Measurements from ENCODE around the gene GNAS.

GNAS gene

DNA sequence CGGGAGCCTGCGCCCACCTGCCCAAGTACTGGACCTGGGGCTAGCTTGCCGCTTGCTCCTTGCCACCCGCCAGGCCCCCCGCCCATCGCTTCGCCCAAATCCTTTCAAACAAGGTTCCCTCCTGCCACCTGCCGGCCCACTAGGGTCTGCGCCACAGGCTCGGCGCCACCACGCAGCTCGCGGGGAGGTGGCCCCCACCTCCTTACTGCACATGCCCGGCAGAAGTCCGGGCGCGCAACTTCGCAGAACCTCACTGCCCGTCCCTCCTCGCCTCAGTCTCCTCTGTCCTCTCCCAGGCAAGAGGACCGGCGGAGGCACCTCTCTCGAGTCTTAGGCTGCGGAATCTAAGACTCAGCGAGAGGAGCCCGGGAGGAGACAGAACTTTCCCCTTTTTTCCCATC, 13.0 kb upstream of the GNAS start:
- H2AFZ ChIP-seq (ENCODE audit: low read length): peak overlapping the region; percentile 71
- no peaks in the 10 kb centered on the region for H3K27me3 ChIP-seq (ENCODE audit: insufficient read depth, low read length, poor library complexity, severe bottlenecking)
- H3K36me3 ChIP-seq (ENCODE audit: insufficient read depth, low read length): no peaks in the 10 kb centered on the region
- no peak overlapping the region for H3K9ac ChIP-seq (ENCODE audit: low read depth, low read length, poor library complexity, severe bottlenecking)
- TF ChIP-seq EZH2phosphoT487 (IDR thresholded peaks at IDR 0.05; ENCODE audit: borderline replicate concordance): no peak
- TF ChIP-seq, protein P1, sequence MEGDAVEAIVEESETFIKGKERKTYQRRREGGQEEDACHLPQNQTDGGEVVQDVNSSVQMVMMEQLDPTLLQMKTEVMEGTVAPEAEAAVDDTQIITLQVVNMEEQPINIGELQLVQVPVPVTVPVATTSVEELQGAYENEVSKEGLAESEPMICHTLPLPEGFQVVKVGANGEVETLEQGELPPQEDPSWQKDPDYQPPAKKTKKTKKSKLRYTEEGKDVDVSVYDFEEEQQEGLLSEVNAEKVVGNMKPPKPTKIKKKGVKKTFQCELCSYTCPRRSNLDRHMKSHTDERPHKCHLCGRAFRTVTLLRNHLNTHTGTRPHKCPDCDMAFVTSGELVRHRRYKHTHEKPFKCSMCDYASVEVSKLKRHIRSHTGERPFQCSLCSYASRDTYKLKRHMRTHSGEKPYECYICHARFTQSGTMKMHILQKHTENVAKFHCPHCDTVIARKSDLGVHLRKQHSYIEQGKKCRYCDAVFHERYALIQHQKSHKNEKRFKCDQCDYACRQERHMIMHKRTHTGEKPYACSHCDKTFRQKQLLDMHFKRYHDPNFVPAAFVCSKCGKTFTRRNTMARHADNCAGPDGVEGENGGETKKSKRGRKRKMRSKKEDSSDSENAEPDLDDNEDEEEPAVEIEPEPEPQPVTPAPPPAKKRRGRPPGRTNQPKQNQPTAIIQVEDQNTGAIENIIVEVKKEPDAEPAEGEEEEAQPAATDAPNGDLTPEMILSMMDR (conservative IDR thresholded peaks at IDR 0.05; ENCODE audit: low read length): peak; percentile 58
- peak overlapping the region; percentile 45 for H3K4me3 ChIP-seq (ENCODE audit: low read length, poor library complexity, severe bottlenecking)
- no peaks in the 10 kb centered on the region for H4K20me1 ChIP-seq (ENCODE audit: insufficient read depth, low read length, poor library complexity, severe bottlenecking)
- H3K9me3 ChIP-seq (ENCODE audit: insufficient read depth, low read depth, low read length): no peaks in the 10 kb centered on the region
- no peaks in the 10 kb centered on the region for H3K79me2 ChIP-seq (ENCODE audit: insufficient read depth, low read length)
- H3F3A ChIP-seq (ENCODE audit: low read depth): no peaks in the 10 kb centered on the region
- H3K9me2 ChIP-seq (replicated peaks; ENCODE audit: low read depth, low read length): no peaks in the 10 kb centered on the region
- H3K4me2 ChIP-seq (ENCODE audit: low read depth, low read length, poor library complexity, severe bottlenecking): peak overlapping the region; percentile 39
- H3K4me1 ChIP-seq (ENCODE audit: insufficient read depth, low read length, poor library complexity, severe bottlenecking): no peaks in the 10 kb centered on the region

DNA sequence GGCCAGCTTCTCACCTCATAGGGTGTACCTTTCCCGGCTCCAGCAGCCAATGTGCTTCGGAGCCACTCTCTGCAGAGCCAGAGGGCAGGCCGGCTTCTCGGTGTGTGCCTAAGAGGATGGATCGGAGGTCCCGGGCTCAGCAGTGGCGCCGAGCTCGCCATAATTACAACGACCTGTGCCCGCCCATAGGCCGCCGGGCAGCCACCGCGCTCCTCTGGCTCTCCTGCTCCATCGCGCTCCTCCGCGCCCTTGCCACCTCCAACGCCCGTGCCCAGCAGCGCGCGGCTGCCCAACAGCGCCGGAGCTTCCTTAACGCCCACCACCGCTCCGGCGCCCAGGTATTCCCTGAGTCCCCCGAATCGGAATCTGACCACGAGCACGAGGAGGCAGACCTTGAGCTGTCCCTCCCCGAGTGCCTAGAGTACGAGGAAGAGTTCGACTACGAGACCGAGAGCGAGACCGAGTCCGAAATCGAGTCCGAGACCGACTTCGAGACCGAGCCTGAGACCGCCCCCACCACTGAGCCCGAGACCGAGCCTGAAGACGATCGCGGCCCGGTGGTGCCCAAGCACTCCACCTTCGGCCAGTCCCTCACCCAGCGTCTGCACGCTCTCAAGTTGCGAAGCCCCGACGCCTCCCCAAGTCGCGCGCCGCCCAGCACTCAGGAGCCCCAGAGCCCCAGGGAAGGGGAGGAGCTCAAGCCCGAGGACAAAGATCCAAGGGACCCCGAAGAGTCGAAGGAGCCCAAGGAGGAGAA, 12.3 kb upstream of the GNAS start:
- no peaks in the 10 kb centered on the region for H4K20me1 ChIP-seq (ENCODE audit: insufficient read depth, low read length, poor library complexity, severe bottlenecking)
- no peaks in the 10 kb centered on the region for H3K4me1 ChIP-seq (ENCODE audit: insufficient read depth, low read length, poor library complexity, severe bottlenecking)
- H3F3A ChIP-seq (ENCODE audit: low read depth): no peaks in the 10 kb centered on the region
- no peaks in the 10 kb centered on the region for H3K36me3 ChIP-seq (ENCODE audit: insufficient read depth, low read length)
- H3K27me3 ChIP-seq (ENCODE audit: insufficient read depth, low read length, poor library complexity, severe bottlenecking): no peaks in the 10 kb centered on the region
- no peaks in the 10 kb centered on the region for H3K9me3 ChIP-seq (ENCODE audit: insufficient read depth, low read depth, low read length)
- no peak overlapping the region for H3K9ac ChIP-seq (ENCODE audit: low read depth, low read length, poor library complexity, severe bottlenecking)
- no peaks in the 10 kb centered on the region for H3K9me2 ChIP-seq (replicated peaks; ENCODE audit: low read depth, low read length)
- peak overlapping the region; percentile 71; the same call in 1 of the 2 replicates for H2AFZ ChIP-seq (ENCODE audit: low read length)
- no peaks in the 10 kb centered on the region for H3K79me2 ChIP-seq (ENCODE audit: insufficient read depth, low read length)
- peak overlapping the region; percentile 45 for H3K4me3 ChIP-seq (ENCODE audit: low read length, poor library complexity, severe bottlenecking)
- no peak for TF ChIP-seq EZH2phosphoT487 (IDR thresholded peaks at IDR 0.05; ENCODE audit: borderline replicate concordance)
- TF ChIP-seq, protein P1 (conservative IDR thresholded peaks at IDR 0.05; ENCODE audit: low read length): no peak
- H3K4me2 ChIP-seq (ENCODE audit: low read depth, low read length, poor library complexity, severe bottlenecking): peak overlapping the region; percentile 39

DNA sequence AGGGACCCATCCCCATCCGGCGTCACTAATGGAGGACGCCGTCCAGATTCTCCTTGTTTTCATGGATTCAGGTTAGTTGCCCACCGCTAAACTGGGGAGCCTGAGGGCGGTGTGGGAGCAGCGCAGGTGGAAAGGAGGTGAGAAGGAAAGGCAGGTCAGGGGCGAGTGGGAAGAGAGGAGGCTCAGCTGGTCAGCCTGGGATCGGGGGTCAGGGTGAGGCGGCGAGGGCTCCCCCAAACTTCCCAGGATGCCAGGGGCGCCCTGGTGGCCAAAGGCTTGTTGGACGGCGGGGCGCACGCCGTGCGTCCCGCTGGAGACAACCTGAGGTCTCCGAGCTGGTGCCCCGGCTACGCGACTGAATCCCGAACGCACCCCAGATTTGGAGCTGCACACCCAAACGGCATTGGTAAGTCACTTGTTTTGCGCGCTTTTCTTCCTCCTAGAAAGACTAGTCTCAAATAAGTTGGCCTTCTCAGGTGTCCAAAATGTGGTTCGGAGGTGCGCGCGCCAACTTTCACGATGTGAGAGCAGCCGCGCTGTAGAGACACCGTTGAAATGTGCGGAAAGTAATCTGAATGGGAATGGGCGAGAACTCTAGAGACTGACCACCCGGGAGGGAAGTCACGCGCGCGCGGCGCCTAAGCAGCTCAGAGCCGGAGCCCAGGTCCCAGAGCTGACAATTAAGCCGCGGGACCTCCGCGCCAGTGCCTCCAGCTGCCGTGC, 11.5 kb upstream of the GNAS start:
- Histone ChIP-seq H3K36me3 (ENCODE audit: insufficient read depth, low read length) (no peaks in the 10 kb centered on the region), H3K4me1 (ENCODE audit: insufficient read depth, low read length, poor library complexity, severe bottlenecking) (no peaks in the 10 kb centered on the region), H2AFZ (ENCODE audit: low read length) (no peak overlapping the region), H3K9me2 (replicated peaks; ENCODE audit: low read depth, low read length) (no peaks in the 10 kb centered on the region), H3K9me3 (ENCODE audit: insufficient read depth, low read depth, low read length) (no peaks in the 10 kb centered on the region), H3K4me3 (ENCODE audit: low read length, poor library complexity, severe bottlenecking) (no peak overlapping the region), H3F3A (ENCODE audit: low read depth) (no peaks in the 10 kb centered on the region), H3K79me2 (ENCODE audit: insufficient read depth, low read length) (no peaks in the 10 kb centered on the region), H4K20me1 (ENCODE audit: insufficient read depth, low read length, poor library complexity, severe bottlenecking) (no peaks in the 10 kb centered on the region), H3K9ac (ENCODE audit: low read depth, low read length, poor library complexity, severe bottlenecking) (no peak overlapping the region), H3K4me2 (ENCODE audit: low read depth, low read length, poor library complexity, severe bottlenecking) (no peak overlapping the region), H3K27me3 (ENCODE audit: insufficient read depth, low read length, poor library complexity, severe bottlenecking) (no peaks in the 10 kb centered on the region)
- no peak for TF ChIP-seq EZH2phosphoT487 (IDR thresholded peaks at IDR 0.05; ENCODE audit: borderline replicate concordance)
- TF ChIP-seq, protein P1 (conservative IDR thresholded peaks at IDR 0.05; ENCODE audit: low read length): no peak
